ENCODE measurements around the gene FOSB. TPM values are rescaled to one million over a fixed set of nuclear protein-coding genes. Genes with fewer than 3 reads are reported as not detected.

Gene FOSB
- total and polyA plus RNA-seq, 2 experiments from 2014 or later: 0.55 to 1.9 TPM

- no peak overlapping the region for H3K4me2 ChIP-seq
- Mint-ChIP-seq H3K27ac (no peak overlapping the region), H3K4me1 (peaks cover 10% of the 10 kb centered on the region), H3K9me3 (no peaks in the 10 kb centered on the region; the same call in 2 of the 3 replicates), H3K36me3 (ENCODE audit: low read depth) (no peaks in the 10 kb centered on the region; the same call in 2 of the 3 replicates), H3K27me3 (ENCODE audit: insufficient read depth, low read depth, poor library complexity) (peaks cover 18% of the 10 kb centered on the region), H3K4me3 (no peak overlapping the region)
- peaks cover 11% of the 10 kb centered on the region for H3F3A ChIP-seq (replicated peaks; ENCODE audit: low read depth)
- H3K79me2 ChIP-seq (replicated peaks; ENCODE audit: insufficient read depth): no peaks in the 10 kb centered on the region
- ATAC-seq: no peak
- H3K27ac ChIP-seq (ENCODE audit: low read depth): no peak overlapping the region
- H3K4me1 ChIP-seq (ENCODE audit: insufficient read depth): peaks cover 9% of the 10 kb centered on the region; the same call in 1 of the 2 replicates
- no peak overlapping the region for H2AFZ ChIP-seq
- no peaks in the 10 kb centered on the region; the same call in 1 of the 2 replicates for H4K20me1 ChIP-seq (replicated peaks; ENCODE audit: insufficient read depth)
- DNase-seq (ENCODE audit: low spot score): no peak
- no peak for TF ChIP-seq ZNF331 (CRISPR knock-in tag; IDR thresholded peaks at IDR 0.05; ENCODE audit: low read depth)
- H3K27me3 ChIP-seq (ENCODE audit: insufficient read depth): peaks cover 21% of the 10 kb centered on the region
- no peak overlapping the region for H3K4me3 ChIP-seq
- H3K9me2 ChIP-seq (ENCODE audit: insufficient read depth): no peaks in the 10 kb centered on the region
- no peaks in the 10 kb centered on the region for H3K36me3 ChIP-seq (ENCODE audit: insufficient read depth)
Observed at GRCh38 chr19:45464274-45464673, 3.5 kb upstream of the FOSB start.

- H3K4me1 Mint-ChIP-seq: peaks cover 15% of the 10 kb centered on the region
- H3K27me3 Mint-ChIP-seq (ENCODE audit: insufficient read depth, low read depth, poor library complexity): peaks cover 19% of the 10 kb centered on the region
- no peaks in the 10 kb centered on the region for H3K9me2 ChIP-seq (ENCODE audit: insufficient read depth)
- no peaks in the 10 kb centered on the region for H3K79me2 ChIP-seq (replicated peaks; ENCODE audit: insufficient read depth)
- ATAC-seq (no peak), DNase-seq (ENCODE audit: low spot score) (no peak)
- H4K20me1 ChIP-seq (replicated peaks; ENCODE audit: insufficient read depth): no peaks in the 10 kb centered on the region; the same call in 1 of the 2 replicates
- TF ChIP-seq ZNF462 (CRISPR knock-in tag; IDR thresholded peaks at IDR 0.05) (no peak), ZNF114 (CRISPR knock-in tag; IDR thresholded peaks at IDR 0.05) (no peak), EZH2phosphoT487 (IDR thresholded peaks at IDR 0.05; ENCODE audit: unreplicated experiment) (no peak), ZNF331 (CRISPR knock-in tag; IDR thresholded peaks at IDR 0.05; ENCODE audit: low read depth) (no peak), STAT1 (IDR thresholded peaks at IDR 0.05; ENCODE audit: unreplicated experiment) (no peak), CTCF (conservative IDR thresholded peaks at IDR 0.05; ENCODE audit: low read depth in 2 of 2) (peak in 1 of 2 experiments; percentile 39; a peak in 2 of 4 replicates), JUNB (IDR thresholded peaks at IDR 0.05; ENCODE audit: unreplicated experiment) (no peak), POLR2AphosphoS5 (IDR thresholded peaks at IDR 0.05; ENCODE audit: low read depth) (no peak)
- TF ChIP-seq, protein P1, sequence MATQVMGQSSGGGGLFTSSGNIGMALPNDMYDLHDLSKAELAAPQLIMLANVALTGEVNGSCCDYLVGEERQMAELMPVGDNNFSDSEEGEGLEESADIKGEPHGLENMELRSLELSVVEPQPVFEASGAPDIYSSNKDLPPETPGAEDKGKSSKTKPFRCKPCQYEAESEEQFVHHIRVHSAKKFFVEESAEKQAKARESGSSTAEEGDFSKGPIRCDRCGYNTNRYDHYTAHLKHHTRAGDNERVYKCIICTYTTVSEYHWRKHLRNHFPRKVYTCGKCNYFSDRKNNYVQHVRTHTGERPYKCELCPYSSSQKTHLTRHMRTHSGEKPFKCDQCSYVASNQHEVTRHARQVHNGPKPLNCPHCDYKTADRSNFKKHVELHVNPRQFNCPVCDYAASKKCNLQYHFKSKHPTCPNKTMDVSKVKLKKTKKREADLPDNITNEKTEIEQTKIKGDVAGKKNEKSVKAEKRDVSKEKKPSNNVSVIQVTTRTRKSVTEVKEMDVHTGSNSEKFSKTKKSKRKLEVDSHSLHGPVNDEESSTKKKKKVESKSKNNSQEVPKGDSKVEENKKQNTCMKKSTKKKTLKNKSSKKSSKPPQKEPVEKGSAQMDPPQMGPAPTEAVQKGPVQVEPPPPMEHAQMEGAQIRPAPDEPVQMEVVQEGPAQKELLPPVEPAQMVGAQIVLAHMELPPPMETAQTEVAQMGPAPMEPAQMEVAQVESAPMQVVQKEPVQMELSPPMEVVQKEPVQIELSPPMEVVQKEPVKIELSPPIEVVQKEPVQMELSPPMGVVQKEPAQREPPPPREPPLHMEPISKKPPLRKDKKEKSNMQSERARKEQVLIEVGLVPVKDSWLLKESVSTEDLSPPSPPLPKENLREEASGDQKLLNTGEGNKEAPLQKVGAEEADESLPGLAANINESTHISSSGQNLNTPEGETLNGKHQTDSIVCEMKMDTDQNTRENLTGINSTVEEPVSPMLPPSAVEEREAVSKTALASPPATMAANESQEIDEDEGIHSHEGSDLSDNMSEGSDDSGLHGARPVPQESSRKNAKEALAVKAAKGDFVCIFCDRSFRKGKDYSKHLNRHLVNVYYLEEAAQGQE (IDR thresholded peaks at IDR 0.05; ENCODE audit: unreplicated experiment): no peak
- no peaks in the 10 kb centered on the region for H3K36me3 ChIP-seq (ENCODE audit: insufficient read depth)
- no peak overlapping the region for H3K27ac Mint-ChIP-seq
- H3K4me3 ChIP-seq: no peak overlapping the region
- H3K27me3 ChIP-seq (ENCODE audit: insufficient read depth): peaks cover 21% of the 10 kb centered on the region
- no peak overlapping the region for H3K4me2 ChIP-seq
- no peak overlapping the region for H3K4me3 Mint-ChIP-seq
- peaks cover 11% of the 10 kb centered on the region; the same call in 1 of the 2 replicates for H3K4me1 ChIP-seq (ENCODE audit: insufficient read depth)
- H3F3A ChIP-seq (replicated peaks; ENCODE audit: low read depth): peaks cover 15% of the 10 kb centered on the region
- H3K36me3 Mint-ChIP-seq (ENCODE audit: low read depth): no peaks in the 10 kb centered on the region; the same call in 2 of the 3 replicates
- no peaks in the 10 kb centered on the region; the same call in 2 of the 3 replicates for H3K9me3 Mint-ChIP-seq
- H3K27ac ChIP-seq (ENCODE audit: low read depth): no peak overlapping the region
- no peak overlapping the region for H2AFZ ChIP-seq
Observed at GRCh38 chr19:45464852-45465441, 2.8 kb upstream of the FOSB start.

Data from GM23338 (cell line).